IPS-20b (cell line): ENCODE measurements around the gene PCDHA1.
"Not testable (repeated sequence)": the region's sequence is repeated elsewhere in the genome, so short reads cannot be mapped to it uniquely, and the experiment has no call there.

Experiments
- H3K27ac ChIP-seq: one replicate; pipeline ENCODE4 v1.5.1; 2013; ENCODE audit warnings: low read length
- H3K27me3 ChIP-seq: 2 replicates; pipeline ENCODE4 v1.6.1; 2013; ENCODE audit warnings: mild to moderate bottlenecking, low read length, inconsistent platforms; ENCODE audit not compliant: insufficient read depth
- H3K36me3 ChIP-seq: 2 replicates; pipeline ENCODE4 v1.6.1; 2013; ENCODE audit warnings: low read depth, mild to moderate bottlenecking, inconsistent platforms, low read length, moderate library complexity; ENCODE audit not compliant: insufficient read depth
- H3K4me1 ChIP-seq: 2 replicates; pipeline ENCODE4 v1.6.1; 2013; ENCODE audit warnings: mild to moderate bottlenecking, control low read depth, inconsistent platforms, low read length, moderate library complexity; ENCODE audit not compliant: insufficient read depth
- H3K4me3 ChIP-seq: 2 replicates; pipeline ENCODE4 v1.5.1; 2013; ENCODE audit warnings: mild to moderate bottlenecking, low read length, inconsistent platforms
- H3K9ac ChIP-seq: 2 replicates; pipeline ENCODE4 v1.6.1; 2013; ENCODE audit warnings: low read depth, mild to moderate bottlenecking, inconsistent platforms, low read length, moderate library complexity
- H3K9me3 ChIP-seq: 2 replicates; pipeline ENCODE4 v1.6.1; 2013; ENCODE audit warnings: mild to moderate bottlenecking, low read depth, low read length, inconsistent platforms; ENCODE audit not compliant: insufficient read depth

Gene PCDHA1

DNA sequence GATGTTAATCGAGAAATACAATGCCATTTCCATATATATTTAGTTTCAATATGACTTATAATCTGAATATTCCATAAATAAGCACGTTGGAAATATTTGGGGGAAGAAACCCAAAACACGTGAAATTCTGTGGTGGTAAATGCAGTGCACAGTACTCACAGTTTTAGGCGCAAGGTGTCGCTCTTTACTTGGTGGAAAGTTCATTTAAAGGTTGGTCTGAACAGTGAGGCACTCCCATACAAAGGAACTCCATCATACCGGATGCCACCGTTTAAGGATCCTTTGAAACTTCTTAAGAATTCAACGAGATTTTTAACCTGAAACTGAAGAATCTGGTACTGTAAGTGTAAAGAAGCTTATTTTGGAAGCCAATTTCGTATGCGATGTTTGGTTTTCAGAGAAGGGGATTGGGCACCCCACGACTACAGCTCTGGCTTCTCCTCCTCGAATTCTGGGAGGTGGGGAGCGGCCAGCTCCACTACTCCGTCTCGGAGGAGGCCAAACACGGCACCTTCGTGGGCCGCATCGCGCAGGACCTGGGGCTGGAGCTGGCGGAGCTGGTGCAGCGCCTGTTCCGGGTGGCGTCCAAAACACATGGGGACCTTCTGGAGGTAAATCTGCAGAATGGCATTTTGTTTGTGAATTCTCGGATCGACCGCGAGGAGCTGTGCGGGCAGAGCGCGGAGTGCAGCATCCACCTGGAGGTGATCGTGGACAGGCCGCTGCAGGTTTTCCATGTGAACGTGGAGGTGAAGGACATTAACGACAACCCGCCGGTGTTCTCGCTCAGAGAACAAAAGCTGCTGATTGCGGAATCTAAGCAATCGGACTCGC is 83.0 kb downstream of the PCDHA1 start, which contains the start of gene PCDHA11:
TSS of gene PCDHA11 (plus strand) at position 237 of the 834 bp plus-strand sequence. CDS start at position 384, 147 bp downstream.
- Histone ChIP-seq H3K4me1 (no peaks in the 10 kb centered on the region), H3K27ac (no peak within 1 kb of the TSS), H3K4me3 (peak within 1 kb of the TSS; percentile 63; the same call in 1 of the 2 replicates), H3K9ac (peak within 1 kb of the TSS; percentile 62; the same call in 1 of the 2 replicates), H3K36me3 (no peaks in the 10 kb centered on the region), H3K9me3 (peaks cover 23% of the 10 kb centered on the region; the same call in 1 of the 2 replicates), H3K27me3 (no peaks in the 10 kb centered on the region)

DNA sequence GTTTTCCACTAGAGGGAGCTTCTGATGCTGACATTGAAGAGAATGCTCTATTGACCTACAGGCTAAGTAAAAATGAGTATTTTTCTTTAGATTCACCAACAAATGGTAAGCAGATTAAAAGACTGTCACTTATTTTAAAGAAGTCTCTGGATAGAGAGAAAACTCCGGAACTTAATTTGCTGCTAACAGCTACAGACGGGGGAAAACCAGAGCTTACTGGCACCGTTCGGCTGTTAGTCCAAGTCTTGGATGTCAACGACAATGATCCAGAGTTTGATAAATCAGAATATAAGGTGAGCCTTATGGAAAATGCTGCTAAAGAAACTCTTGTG is 83.6 kb downstream of the PCDHA1 start:
- H3K27me3 ChIP-seq, result no peaks in the 10 kb centered on the region
- peaks cover 23% of the 10 kb centered on the region; the same call in 1 of the 2 replicates for H3K9me3 ChIP-seq
- H3K4me1 ChIP-seq, result no peaks in the 10 kb centered on the region
- no peak overlapping the region for H3K27ac ChIP-seq
- peak overlapping the region; percentile 62; the same call in 1 of the 2 replicates for H3K9ac ChIP-seq
- no peaks in the 10 kb centered on the region for H3K36me3 ChIP-seq
- H3K4me3 ChIP-seq, result peak overlapping the region; percentile 63; the same call in 1 of the 2 replicates

DNA sequence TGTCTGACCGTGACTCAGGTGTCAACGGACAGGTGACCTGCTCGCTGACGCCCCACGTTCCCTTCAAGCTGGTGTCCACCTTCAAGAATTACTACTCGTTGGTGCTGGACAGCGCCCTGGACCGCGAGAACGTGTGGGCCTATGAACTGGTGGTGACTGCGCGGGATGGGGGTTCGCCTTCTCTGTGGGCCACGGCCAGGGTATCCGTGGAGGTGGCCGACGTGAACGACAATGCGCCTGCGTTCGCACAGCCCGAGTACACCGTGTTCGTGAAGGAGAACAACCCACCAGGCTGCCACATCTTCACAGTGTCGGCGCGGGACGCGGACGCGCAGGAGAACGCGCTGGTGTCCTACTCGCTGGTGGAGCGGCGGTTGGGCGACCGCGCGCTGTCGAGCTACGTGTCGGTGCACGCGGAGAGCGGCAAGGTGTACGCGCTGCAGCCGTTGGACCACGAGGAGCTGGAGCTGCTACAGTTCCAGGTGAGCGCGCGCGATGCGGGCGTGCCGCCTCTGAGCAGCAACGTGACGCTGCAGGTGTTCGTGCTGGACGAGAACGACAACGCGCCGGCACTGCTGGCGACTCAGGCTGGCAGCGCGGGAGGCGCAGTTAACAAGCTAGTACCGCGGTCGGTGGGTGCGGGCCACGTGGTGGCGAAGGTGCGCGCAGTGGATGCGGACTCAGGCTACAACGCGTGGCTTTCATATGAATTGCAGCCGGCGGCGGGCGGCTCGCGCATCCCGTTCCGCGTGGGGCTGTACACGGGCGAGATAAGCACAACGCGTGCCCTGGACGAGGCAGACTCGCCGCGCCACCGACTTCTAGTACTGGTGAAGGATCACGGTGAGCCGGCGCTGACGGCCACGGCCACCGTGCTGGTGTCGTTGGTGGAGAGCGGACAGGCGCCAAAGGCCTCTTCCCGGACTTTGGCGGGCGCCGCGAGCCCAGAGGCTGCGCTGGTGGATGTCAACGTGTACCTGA is 84.6 kb downstream of the PCDHA1 start:
- Histone ChIP-seq H3K9ac (no peak overlapping the region), H3K27me3 (no peaks in the 10 kb centered on the region), H3K4me3 (no peak overlapping the region), H3K4me1 (no peaks in the 10 kb centered on the region), H3K36me3 (no peaks in the 10 kb centered on the region), H3K27ac (no peak overlapping the region), H3K9me3 (peaks cover 18% of the 10 kb centered on the region; the same call in 1 of the 2 replicates)

DNA sequence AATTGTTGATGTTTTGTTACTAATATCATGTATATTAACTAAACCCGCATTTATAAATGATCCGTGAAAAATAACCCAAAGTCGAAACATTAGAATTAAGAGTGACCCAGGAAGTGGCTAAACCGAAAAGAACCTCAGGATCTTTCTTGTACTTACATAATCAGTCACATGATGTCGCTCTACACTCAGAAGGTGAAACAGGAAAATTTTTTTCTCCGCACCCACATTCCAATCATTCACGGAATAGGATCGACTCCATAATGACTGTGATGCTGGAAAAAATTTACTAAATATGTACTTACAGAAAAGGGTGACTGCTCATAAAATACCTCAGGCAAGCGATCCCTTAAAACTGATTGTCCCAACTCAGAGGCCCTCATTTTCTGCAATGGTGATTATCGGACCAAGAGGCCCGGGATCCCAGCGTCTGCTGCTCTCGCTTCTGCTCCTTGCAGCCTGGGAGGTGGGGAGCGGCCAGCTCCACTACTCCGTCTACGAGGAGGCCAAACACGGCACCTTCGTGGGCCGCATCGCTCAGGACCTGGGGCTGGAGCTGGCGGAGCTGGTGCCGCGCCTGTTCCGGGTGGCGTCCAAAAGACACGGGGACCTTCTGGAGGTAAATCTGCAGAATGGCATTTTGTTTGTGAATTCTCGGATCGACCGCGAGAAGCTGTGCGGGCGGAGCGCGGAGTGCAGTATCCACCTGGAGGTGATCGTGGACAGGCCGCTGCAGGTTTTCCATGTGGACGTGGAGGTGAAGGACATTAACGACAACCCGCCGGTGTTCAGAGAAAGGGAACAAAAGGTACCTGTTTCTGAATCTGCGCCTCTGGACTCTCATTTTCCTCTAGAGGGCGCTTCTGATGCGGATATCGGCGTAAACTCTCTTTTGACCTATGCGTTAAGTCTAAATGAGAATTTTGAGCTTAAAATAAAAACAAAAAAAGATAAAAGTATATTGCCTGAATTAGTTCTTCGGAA is 89.4 kb downstream of the PCDHA1 start, which contains the start of gene PCDHA12:
TSS of gene PCDHA12 (plus strand) at position 224 of the 981 bp plus-strand sequence. CDS start at position 389, 165 bp downstream.
- H3K27ac ChIP-seq, result no peak within 1 kb of the TSS
- H3K4me3 ChIP-seq, result peak within 1 kb of the TSS; percentile 67
- no peaks in the 10 kb centered on the region for H3K27me3 ChIP-seq
- peaks cover 2% of the 10 kb centered on the region; the same call in 1 of the 2 replicates for H3K9me3 ChIP-seq
- H3K9ac ChIP-seq, result peak within 1 kb of the TSS; percentile 59
- H3K36me3 ChIP-seq, result no peaks in the 10 kb centered on the region
- H3K4me1 ChIP-seq, result no peaks in the 10 kb centered on the region; the same call in 1 of the 2 replicates

DNA sequence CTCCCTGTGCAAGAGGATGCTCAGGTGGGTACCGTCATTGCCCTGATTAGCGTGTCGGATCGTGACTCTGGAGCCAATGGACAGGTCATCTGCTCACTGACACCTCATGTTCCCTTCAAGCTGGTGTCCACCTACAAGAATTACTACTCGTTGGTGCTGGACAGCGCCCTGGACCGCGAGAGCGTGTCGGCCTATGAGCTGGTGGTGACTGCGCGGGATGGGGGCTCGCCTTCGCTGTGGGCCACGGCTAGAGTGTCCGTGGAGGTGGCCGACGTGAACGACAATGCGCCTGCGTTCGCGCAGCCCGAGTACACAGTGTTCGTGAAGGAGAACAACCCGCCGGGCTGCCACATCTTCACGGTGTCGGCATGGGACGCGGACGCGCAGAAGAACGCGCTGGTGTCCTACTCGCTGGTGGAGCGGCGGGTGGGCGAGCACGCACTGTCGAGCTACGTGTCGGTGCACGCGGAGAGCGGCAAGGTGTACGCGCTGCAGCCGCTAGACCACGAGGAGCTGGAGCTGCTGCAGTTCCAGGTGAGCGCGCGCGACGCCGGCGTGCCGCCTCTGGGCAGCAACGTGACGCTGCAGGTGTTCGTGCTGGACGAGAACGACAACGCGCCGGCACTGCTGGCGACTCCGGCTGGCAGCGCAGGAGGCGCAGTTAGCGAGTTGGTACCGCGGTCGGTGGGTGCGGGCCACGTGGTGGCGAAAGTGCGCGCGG is 90.8 kb downstream of the PCDHA1 start:
- not testable (repeated sequence) for H3K9ac ChIP-seq, H3K27ac ChIP-seq, H3K4me3 ChIP-seq, H3K4me1 ChIP-seq, H3K36me3 ChIP-seq, H3K27me3 ChIP-seq, H3K9me3 ChIP-seq

DNA sequence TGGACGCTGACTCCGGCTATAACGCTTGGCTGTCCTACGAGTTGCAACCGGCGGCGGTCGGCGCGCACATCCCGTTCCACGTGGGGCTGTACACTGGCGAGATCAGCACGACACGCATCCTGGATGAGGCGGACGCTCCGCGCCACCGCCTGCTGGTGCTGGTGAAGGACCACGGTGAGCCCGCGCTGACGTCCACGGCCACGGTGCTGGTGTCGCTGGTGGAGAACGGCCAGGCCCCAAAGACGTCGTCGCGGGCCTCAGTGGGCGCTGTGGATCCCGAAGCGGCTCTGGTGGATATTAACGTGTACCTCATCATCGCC is 91.3 kb downstream of the PCDHA1 start:
- H3K4me3 ChIP-seq, result no peak overlapping the region
- no peaks in the 10 kb centered on the region; the same call in 1 of the 2 replicates for H3K4me1 ChIP-seq
- no peaks in the 10 kb centered on the region; the same call in 1 of the 2 replicates for H3K9me3 ChIP-seq
- no peak overlapping the region for H3K9ac ChIP-seq
- H3K27me3 ChIP-seq, result no peaks in the 10 kb centered on the region
- no peak overlapping the region for H3K27ac ChIP-seq
- no peaks in the 10 kb centered on the region for H3K36me3 ChIP-seq

DNA sequence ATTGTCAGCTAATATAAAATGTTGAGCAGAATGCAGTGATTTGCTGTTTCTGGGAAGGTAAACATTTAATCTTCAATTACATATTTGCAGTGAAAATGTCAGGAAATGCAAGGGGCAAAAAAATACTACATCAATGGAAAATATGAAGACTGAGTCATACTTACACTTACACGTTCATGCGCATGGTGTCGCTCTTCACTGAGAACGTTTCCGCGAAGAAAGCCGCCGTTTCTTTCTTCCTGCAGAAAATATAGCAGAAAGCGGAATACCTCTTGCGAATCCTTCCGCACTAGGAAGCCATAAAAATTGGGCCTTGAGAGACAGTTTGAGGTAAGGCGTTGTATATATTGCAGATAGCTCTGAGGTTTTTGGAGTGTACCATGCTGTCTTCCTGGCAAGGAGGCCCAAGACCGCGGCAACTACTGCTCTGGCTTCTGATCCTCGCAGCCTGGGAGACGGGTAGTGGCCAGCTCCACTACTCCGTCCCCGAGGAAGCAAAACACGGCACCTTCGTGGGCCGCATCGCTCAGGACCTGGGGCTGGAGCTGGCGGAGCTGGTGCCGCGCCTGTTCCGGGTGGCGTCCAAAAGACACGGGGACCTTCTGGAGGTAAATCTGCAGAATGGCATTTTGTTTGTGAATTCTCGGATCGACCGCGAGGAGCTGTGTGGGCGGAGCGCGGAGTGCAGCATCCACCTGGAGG is 96.1 kb downstream of the PCDHA1 start, which contains the start of gene PCDHA13:
TSS of gene PCDHA13 (plus strand) at position 236 of the 702 bp plus-strand sequence. CDS start at position 381, 145 bp downstream.
- H3K27ac ChIP-seq, result no peak within 1 kb of the TSS
- H3K4me1 ChIP-seq, result no peaks in the 10 kb centered on the region
- no peaks in the 10 kb centered on the region for H3K27me3 ChIP-seq
- no peaks in the 10 kb centered on the region for H3K9me3 ChIP-seq
- H3K4me3 ChIP-seq, result peak within 1 kb of the TSS; percentile 76
- no peaks in the 10 kb centered on the region for H3K36me3 ChIP-seq
- H3K9ac ChIP-seq, result peak within 1 kb of the TSS; percentile 47; the same call in 1 of the 2 replicates

DNA sequence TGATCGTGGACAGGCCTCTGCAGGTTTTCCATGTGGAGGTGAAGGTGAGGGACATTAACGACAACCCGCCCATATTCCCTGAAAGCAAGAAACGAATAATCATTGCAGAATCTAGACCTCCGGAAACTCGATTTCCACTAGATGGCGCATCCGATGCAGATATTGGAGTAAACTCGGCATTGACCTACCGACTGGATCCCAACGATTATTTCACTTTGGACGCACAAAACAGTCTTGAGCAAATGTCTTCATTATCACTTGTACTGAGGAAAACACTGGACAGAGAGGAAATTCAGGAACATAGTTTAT is 96.6 kb downstream of the PCDHA1 start:
- Histone ChIP-seq H3K9ac (peak overlapping the region; percentile 47; the same call in 1 of the 2 replicates), H3K9me3 (no peaks in the 10 kb centered on the region), H3K27me3 (no peaks in the 10 kb centered on the region), H3K27ac (no peak overlapping the region), H3K4me3 (peak overlapping the region; percentile 76), H3K4me1 (no peaks in the 10 kb centered on the region), H3K36me3 (no peaks in the 10 kb centered on the region)

DNA sequence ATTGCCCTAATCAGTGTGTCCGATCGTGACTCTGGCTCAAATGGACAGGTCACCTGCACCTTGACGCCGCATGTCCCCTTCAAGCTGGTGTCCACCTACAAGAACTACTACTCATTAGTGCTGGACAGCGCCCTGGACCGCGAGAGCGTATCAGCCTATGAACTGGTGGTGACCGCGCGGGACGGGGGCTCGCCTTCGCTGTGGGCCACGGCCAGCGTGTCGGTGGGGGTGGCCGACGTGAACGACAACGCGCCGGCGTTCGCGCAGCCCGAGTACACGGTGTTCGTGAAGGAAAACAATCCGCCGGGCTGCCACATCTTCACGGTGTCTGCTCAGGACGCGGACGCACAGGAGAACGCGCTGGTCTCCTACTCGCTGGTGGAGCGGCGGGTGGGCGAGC is 97.4 kb downstream of the PCDHA1 start:
- Histone ChIP-seq H3K4me1 (no peaks in the 10 kb centered on the region), H3K27me3 (no peaks in the 10 kb centered on the region), H3K9ac (no peak overlapping the region), H3K36me3 (no peaks in the 10 kb centered on the region), H3K9me3 (no peaks in the 10 kb centered on the region), H3K4me3 (no peak overlapping the region), H3K27ac (no peak overlapping the region)
